GM19452 (cell line): Measurements from ENCODE around the gene KCNJ18.
"Not testable (repeated sequence)": the region's sequence is repeated elsewhere in the genome, so short reads cannot be mapped to it uniquely, and the experiment has no call there.

Source experiments
- ATAC-seq: cut with Tn5 transposase; IDR thresholded peaks from one replicate; pipeline ENCODE4 v1.9.1; 2021; ENCODE audit not compliant: unreplicated experiment

The KCNJ18 gene

GRCh38 chr17:21691883-21692703 is at the start of gene KCNJ18:
Gene KCNJ18 (plus strand): TSS chr17:21692523. CDS start chr17:21702787, 10,264 bp downstream.
- not testable (repeated sequence) for ATAC-seq

- not testable (repeated sequence) for ATAC-seq
Observed at GRCh38 chr17:21648125-21648524, 44.2 kb upstream of the KCNJ18 start.

- not testable (repeated sequence) for ATAC-seq
Observed at GRCh38 chr17:21650043-21650442, 42.3 kb upstream of the KCNJ18 start.

GRCh38 chr17:21652049-21652448 is 40.3 kb upstream of the KCNJ18 start:
- ATAC-seq, result not testable (repeated sequence)

- not testable (repeated sequence) for ATAC-seq
Observed at GRCh38 chr17:21653211-21653610, 39.1 kb upstream of the KCNJ18 start.

GRCh38 chr17:21656518-21657309 is 35.6 kb upstream of the KCNJ18 start:
- not testable (repeated sequence) for ATAC-seq

GRCh38 chr17:21659635-21660034 is 32.7 kb upstream of the KCNJ18 start:
- not testable (repeated sequence) for ATAC-seq

GRCh38 chr17:21661455-21661854 is 30.9 kb upstream of the KCNJ18 start:
- not testable (repeated sequence) for ATAC-seq

GRCh38 chr17:21663166-21663565 is 29.2 kb upstream of the KCNJ18 start:
- not testable (repeated sequence) for ATAC-seq

- not testable (repeated sequence) for ATAC-seq
Observed at GRCh38 chr17:21663614-21664474, 28.5 kb upstream of the KCNJ18 start.

GRCh38 chr17:21665171-21665570 is 27.2 kb upstream of the KCNJ18 start:
- ATAC-seq, result not testable (repeated sequence)

GRCh38 chr17:21665935-21666493 is 26.3 kb upstream of the KCNJ18 start:
- not testable (repeated sequence) for ATAC-seq

GRCh38 chr17:21666711-21667412 is 25.5 kb upstream of the KCNJ18 start:
- not testable (repeated sequence) for ATAC-seq

- not testable (repeated sequence) for ATAC-seq
Observed at GRCh38 chr17:21667413-21668117, 24.8 kb upstream of the KCNJ18 start.

GRCh38 chr17:21668118-21668488 is 24.2 kb upstream of the KCNJ18 start:
- ATAC-seq, result not testable (repeated sequence)

- ATAC-seq, result not testable (repeated sequence)
Observed at GRCh38 chr17:21668746-21669508, 23.4 kb upstream of the KCNJ18 start.

- ATAC-seq, result not testable (repeated sequence)
Observed at GRCh38 chr17:21669616-21670360, 22.5 kb upstream of the KCNJ18 start.
